Eye (tissue), 1 donor: ENCODE results near the gene SMYD5.

Experiments
- DNase-seq: peaks from one replicate; pipeline ENCODE4 v3.0.0-alpha.2; 2015

SMYD5 gene

DNA sequence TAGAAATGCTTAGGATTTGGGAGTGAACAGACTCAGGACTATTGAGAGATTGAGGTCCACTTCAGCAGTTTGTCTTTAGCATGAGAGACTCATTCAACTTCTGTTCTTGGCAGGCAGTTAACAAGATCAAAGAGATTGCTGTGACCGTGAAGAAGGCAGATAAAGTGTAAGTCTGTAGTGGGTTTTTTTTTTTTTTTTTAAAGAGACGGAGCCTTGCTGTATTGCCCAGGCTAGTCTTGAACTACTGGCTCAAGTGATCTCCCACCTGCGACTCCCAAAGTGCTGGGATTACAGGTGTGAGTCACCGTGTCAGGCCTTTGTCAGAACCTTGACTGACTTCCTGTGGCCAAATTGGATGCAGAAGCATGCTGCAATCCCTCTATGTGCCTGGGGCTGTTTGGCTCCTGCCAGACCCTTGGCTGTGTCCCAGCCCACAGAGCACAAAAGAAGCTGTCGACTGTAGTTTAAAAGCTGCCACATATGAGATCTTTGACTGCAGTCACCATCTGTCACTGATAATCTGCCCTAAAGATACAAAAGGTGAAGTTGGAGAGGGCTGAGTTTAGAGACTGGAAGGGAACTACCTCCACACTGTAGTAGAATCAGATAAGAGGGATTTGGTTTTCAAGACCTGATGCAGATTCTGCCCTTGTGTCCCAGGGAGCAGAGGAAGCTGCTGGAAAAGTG lies 30.0 kb downstream of the SMYD5 start:
- no peak for DNase-seq

- no peak for DNase-seq
These were observed 30.5 kb downstream of the SMYD5 start for GRCh38 chr2:73244580-73244979.

GRCh38 chr2:73246850-73247249 lies 32.8 kb downstream of the SMYD5 start:
- DNase-seq, result no peak

GRCh38 chr2:73249636-73250035 lies 35.6 kb downstream of the SMYD5 start:
- no peak for DNase-seq

- DNase-seq, result no peak
These were observed 37.1 kb downstream of the SMYD5 start for GRCh38 chr2:73250872-73251846.

GRCh38 chr2:73252238-73253027 lies 38.4 kb downstream of the SMYD5 start:
- no peak for DNase-seq

- no peak for DNase-seq
These were observed 39.4 kb downstream of the SMYD5 start for GRCh38 chr2:73253400-73253799.

- DNase-seq, result no peak
These were observed 39.9 kb downstream of the SMYD5 start for GRCh38 chr2:73253901-73254300.

GRCh38 chr2:73254343-73255006 lies 40.4 kb downstream of the SMYD5 start:
- DNase-seq, result no peak

DNA sequence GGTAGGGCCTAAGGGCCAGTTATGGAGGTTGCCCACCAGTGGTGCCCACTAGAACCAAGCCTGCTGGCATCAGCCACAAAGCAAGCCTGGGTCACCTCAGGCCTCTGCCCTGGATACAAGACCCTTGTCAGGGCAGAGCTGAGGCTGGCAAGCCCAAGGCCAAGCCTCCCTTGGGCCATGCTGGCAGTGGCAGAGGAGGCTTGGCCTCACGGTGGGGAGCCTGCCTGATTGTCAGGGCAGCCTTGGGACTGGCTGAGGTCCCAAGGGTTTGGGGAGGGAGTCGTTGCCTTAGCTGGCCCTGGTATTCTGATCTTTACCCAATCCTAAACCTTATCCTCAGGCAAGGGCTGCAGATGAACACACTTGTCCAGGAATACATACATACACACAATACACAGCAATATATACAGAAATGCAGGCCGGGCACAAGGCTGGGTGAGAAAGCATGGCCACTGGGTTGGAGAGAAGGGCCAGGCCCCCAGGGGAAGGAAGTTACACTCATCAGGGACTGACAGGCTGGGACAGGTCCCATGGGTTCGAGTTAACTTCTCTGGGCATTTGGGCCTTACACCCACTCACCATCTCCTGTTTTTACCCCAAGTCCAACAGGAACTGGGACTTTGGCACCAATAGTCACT lies 41.1 kb downstream of the SMYD5 start:
- DNase-seq, result no peak

DNA sequence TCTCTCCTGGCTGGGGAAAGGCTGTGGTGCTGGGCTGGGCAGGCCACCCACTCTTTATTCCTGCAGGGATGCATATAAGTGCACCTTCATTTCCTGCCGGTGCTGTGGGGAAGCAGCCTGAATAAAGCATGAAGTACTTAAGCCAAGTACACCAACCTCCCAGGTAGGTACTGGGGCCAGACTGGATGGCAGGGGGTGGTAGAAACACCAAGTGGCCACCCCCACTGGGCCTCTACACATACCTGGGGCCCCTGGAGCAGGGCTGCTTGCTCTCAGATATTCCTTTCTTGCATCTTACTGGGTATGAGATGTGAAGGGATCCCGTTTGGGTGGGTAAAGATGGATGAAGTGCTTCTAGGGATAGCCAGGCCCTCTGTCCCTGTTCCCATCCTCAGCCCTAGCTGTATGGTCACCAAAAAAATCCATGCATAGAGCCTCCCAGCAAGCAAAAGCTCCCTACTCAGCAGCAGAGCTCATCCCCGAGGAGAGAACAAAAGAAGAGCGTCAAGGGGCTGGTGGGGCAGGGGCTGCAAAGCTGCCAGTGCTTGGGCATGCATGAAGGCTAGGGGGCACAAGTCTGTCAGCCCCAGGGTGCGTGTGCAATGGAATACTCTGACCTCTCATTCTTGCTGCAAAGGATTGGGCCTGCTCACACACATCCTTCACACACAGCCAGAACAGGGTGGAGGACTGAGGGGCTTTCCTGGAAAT lies 42.0 kb downstream of the SMYD5 start:
- no peak for DNase-seq

GRCh38 chr2:73256618-73256922 lies 42.5 kb downstream of the SMYD5 start:
- no peak for DNase-seq

- no peak for DNase-seq
These were observed 43.0 kb downstream of the SMYD5 start for GRCh38 chr2:73257021-73257420.

- no peak for DNase-seq
These were observed 43.5 kb downstream of the SMYD5 start for GRCh38 chr2:73257425-73258125.

GRCh38 chr2:73258186-73258912 lies 44.3 kb downstream of the SMYD5 start:
- no peak for DNase-seq

DNA sequence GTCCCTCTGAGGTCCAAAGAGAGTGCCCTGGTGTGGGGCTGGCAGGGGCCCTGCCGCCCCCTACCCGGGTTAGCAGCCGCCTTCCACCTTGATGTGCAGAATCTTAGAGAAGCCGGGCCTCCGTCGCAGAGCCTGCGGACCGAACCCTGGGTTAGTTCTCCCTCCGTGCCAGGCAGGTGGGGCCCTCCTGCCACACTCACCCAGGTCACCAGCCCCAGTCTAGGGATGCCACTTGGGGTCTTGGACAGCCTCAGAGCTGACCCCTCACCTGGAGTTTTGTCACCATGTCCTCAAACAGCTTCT lies 44.8 kb downstream of the SMYD5 start:
- no peak for DNase-seq

- no peak for DNase-seq
These were observed 45.2 kb downstream of the SMYD5 start for GRCh38 chr2:73259276-73259675.

DNA sequence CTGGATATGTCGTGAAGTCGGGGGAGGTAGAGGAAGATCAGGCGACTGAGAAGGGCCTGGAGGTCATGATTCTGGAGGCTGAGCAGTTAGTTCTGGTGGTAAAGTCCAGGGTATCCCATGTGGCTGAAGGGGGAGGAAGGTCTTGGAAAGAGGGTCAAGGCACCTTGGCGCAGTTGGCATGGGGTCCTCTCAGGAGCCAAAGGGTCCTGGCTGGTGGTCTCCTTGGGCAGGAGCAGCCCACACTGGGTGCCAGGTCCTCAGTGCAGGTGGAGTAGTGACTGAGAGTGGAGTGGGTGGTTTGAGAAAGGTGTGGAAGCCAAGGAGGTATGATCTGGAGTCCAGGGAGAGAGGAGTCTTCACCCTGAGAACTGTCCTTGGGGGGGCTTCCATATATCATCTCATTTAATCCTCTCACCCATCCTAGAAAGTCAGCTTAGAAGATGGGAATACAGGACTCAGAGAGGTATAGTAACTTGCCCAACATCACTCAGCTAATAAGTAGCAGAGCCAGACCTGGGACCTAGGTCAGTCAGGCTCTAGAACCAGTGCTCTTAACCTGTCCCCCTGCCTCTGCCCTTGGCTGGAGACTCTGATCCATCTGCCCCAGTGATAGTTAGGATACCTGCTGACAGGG lies 45.8 kb downstream of the SMYD5 start:
- no peak for DNase-seq

DNA sequence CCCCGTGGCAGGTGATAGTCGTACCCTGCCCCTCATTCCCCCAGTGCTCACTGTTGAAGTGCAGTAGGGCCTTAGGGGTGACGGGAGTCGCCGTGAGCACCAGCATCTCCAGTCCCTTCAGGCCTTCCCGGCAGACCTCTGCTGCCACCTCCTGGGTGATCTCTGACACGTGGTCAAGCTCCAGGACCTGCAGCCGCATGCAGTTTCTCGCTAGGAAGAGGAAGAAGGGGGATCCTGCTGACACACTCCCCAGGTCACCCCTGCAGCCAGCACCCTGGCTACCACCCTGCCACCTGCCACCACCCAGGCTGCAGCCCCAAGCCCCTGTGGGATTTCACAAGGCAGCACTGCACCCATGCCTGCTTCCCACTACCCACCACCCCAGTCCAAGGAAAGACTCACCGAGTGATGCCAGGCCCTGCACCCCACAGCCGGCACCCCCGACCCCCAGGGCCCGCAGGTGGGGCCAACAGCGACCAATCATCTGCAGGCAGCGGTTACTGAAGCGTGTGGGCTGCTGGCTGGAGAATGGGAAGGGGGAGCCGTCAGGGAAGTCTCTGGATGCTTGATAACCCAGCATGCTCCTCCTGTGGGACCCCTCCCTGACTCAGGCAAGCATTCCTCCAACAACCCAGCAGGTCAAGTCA lies 46.4 kb downstream of the SMYD5 start:
- peak; percentile 44 for DNase-seq
